Sigmoid colon (tissue), 3 donors: Measurements from ENCODE around the gene ULK3.

Experiments
- CTCF ChIP-seq, 4 experiments: fragments of 450-650 bp in 3 of 4; fragments of 200-600 bp in 1 of 4; IDR thresholded peaks; one replicate each; pipeline ENCODE4 v1.5.1; 2016 to 2019; ENCODE audit warnings: antibody characterized with exemption in 4 of 4, mild to moderate bottlenecking in 3 of 4, moderate library complexity in 2 of 4
- POLR2A ChIP-seq, 2 donors: fragments of 450-650 bp; IDR thresholded peaks; one replicate each; pipeline ENCODE4 v1.6.1; 2016; ENCODE audit warnings: antibody characterized with exemption in 2 of 2, mild to moderate bottlenecking in 2 of 2, moderate library complexity in 2 of 2

- TF ChIP-seq POLR2A (IDR thresholded peaks at IDR 0.05) (no peak), CTCF (IDR thresholded peaks at IDR 0.05) (no peak)
Observed at GRCh38 chr15:74808078-74808839, 34.7 kb downstream of the ULK3 start.
